SK-N-SH treated with all-trans-retinoic acid at 6 μM for 48 hours (cell line): ENCODE measurements around the gene RAMP2.

Source experiments
- CREB5 ChIP-seq: fragments of 250-450 bp; sonication (Bioruptor Pico); IDR thresholded peaks from 2 replicates; pipeline ENCODE4 v1.5.1; 2020; ENCODE audit warnings: low read depth, mild to moderate bottlenecking, moderate library complexity
- CSDC2 ChIP-seq: fragments of 250-450 bp; sonication (Bioruptor Pico); IDR thresholded peaks from 2 replicates; pipeline ENCODE4 v1.5.0; 2020; ENCODE audit warnings: mild to moderate bottlenecking, moderate library complexity
- CSRNP3 ChIP-seq: fragments of 250-450 bp; sonication (Bioruptor Pico); IDR thresholded peaks from 2 replicates; pipeline ENCODE4 v1.5.1; 2021; ENCODE audit warnings: mild to moderate bottlenecking, moderate library complexity
- ISL1 ChIP-seq: fragments of 250-450 bp; sonication (Bioruptor Pico); IDR thresholded peaks from 2 replicates; pipeline ENCODE4 v2.1.2; 2022; ENCODE audit warnings: mild to moderate bottlenecking, moderate library complexity
- PATZ1 ChIP-seq: fragments of 250-450 bp; sonication (Bioruptor Pico); IDR thresholded peaks from 2 replicates; pipeline ENCODE4 v1.8.0; 2020; ENCODE audit warnings: mild to moderate bottlenecking, moderate library complexity, borderline replicate concordance
- RARB ChIP-seq: fragments of 250-450 bp; sonication (Bioruptor Pico); IDR thresholded peaks from 2 replicates; pipeline ENCODE4 v1.8.0; 2021; ENCODE audit warnings: mild to moderate bottlenecking, moderate library complexity
- ZNF565 ChIP-seq: fragments of 450-650 bp; formaldehyde crosslinking; conservative IDR thresholded peaks from 2 replicates; pipeline ENCODE4 v1.5.0; 2020; ENCODE audit warnings: low read depth, mild to moderate bottlenecking, moderate library complexity

GRCh38 chr17:42740699-42741098 is 20.3 kb upstream of the RAMP2 start:
- TF ChIP-seq PATZ1 (CRISPR knock-in tag) (no peak), CREB5 (CRISPR knock-in tag) (no peak), ISL1 (no peak), RARB (CRISPR knock-in tag) (no peak), CSDC2 (no peak), ZNF565 (CRISPR knock-in tag) (no peak), CSRNP3 (CRISPR knock-in tag) (no peak)
